NCI-H2029 (cell line): ENCODE data around the gene PPCDC.

ENCODE experiments used
- DNase-seq: peaks from one replicate; lab custom pipeline; 2025; lab: John Stamatoyannopoulos, UW

PPCDC gene

DNA sequence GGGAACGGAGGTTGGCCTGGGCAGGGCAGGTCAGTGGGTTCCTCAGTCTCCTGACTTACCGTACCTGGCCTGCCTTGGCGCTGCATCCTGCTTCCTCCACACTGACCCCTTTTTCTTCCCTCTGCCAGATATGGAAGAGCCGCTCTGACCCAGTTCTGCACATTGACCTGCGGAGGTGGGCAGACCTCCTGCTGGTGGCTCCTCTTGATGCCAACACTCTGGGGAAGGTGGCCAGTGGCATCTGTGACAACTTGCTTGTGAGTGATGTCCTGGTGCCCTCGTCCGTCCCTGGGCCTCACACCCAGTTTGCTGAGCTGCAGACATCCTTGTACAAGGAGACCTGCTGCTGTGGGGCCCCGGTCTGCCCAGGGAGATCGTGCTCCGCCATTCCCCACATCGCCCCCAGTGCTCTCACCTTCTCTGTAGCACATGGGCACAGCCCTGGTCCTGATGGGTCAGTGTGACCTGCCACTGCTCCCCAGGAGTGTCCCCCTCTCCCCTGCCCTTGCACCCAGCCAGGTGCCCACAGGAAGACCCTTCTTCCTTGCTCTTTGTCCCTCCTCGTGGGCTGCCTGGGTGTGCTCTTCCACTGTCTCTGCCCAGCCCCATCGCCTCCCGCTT is 21.0 kb downstream of the PPCDC start:
- DNase-seq = no peak

DNA sequence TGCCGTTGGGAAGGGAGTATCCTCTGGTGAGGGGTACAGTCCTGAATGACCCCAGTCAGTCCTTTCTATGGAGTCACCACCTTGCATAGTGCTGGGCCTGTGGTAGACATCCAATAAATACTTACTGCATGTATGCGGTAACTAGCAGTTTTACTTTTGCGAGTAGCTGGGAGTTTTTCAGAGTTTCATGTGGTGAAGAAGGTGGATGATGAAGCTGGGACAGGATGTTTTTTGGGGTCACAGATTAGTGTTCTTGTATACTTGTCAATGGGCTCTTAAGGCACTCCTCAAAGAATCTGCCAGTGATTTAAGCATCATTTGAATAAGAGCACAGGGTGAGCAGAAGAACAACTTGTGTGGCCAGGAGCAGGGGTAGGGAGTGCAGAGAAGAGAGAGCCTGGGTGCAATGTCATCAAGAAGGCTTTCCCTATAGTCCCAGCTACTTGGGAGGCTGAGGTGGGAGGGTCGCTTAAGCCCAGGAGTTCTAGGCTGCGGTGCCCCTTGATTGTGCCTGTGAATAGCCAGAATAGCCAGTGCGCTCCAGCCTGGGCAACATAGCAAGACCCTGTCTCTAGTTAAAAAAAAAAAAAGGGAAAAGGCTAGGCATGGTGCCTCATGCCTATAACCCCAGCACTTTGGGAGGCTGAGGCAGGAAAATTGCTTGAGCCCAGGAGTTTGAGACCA is 22.1 kb downstream of the PPCDC start:
- DNase-seq = no peak

DNA sequence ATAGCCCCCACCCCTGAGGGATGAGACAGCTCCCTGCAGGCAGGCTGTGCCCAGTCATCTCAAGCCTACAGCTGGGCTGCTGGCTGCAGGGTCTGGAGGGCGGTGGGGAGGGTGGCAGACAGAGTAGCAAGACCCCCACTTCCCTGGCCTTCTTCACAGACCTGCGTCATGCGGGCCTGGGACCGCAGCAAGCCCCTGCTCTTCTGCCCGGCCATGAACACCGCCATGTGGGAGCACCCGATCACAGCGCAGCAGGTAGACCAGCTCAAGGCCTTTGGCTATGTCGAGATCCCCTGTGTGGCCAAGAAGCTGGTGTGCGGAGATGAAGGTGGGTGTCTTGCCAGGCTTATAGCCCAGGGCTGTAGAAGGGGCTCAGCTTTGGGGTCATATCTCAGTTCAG is 25.0 kb downstream of the PPCDC start:
- DNase-seq = no peak

DNA sequence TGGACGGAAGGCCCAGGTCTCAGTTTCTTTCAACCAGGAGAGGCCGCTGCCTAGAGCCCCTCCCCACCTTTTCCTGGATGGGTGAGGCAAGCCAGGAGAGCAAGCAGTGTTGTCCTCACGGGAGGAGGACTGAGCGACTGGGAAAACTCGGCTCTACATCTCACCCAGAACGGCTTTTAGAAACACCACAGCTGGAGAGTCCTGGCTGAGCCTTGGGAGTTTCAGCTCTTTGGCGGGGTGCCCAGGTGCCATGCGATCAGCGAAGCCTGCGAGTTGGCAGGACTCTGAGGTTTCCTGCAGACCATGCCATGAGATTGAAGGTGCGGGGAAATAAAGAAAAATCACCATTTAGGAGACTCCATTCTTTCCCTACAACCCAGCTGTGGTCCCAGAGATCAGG is 26.0 kb downstream of the PPCDC start:
- DNase-seq = peak; percentile 3

DNA sequence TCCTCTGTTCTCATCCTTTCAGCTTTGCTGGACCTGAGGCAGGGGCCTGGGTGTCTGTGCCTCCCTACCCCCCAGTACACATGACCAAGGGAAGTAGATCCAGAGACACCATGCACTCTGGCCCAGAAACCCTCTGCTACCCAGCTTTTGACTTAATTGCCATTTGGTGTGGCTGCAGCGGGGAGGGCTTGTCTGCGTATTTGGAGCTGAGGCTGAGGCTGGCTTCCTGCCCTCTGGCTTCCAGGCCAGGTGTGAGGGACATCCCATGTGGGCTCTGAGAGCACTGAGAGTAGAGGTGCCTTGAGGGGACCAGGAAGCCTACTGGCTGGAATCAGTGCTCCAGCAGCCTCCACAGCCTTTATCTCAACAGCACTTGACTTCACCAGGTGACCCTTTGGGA is 26.9 kb downstream of the PPCDC start:
- DNase-seq = no peak

DNA sequence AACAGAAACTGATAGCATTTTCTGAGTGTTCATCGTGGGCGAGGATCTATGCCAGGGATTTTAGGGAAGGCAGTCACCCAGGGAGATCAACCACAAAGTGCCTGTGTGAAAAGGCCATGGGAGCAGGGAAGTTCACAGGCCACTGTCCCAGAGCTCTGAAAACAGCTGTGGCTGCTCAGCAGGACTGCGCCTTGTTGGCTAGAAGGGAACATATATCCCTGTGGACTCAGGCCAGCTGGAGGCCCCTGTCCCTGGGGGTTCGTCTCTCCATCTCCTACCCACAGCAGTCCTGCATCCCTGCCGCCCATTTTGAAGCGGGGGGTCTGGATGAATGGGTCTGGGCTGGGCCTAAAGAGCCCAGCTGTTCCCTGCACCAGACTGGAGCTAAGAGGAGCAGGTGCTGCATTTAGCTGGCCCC is 27.8 kb downstream of the PPCDC start:
- no peak for DNase-seq

DNA sequence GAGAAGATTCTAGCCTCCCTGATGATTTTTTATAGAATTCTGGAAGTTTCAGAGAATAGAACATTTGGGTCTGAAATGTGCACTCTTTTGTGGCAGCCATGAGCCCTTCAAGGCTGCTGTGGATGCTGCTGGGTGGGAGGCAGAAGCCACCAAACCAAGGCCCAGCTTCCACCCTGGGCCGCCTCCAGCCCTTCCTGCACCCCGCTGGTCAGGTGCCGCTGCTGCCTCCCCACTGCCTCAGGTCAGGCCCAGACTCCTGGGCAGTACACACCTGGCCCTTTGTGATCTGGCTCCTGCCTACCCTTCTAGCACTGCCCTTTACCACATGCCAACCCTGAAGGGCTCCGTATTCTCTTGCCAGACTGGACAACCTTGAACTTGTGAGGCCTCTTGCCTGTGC is 28.3 kb downstream of the PPCDC start:
- DNase-seq = no peak

DNA sequence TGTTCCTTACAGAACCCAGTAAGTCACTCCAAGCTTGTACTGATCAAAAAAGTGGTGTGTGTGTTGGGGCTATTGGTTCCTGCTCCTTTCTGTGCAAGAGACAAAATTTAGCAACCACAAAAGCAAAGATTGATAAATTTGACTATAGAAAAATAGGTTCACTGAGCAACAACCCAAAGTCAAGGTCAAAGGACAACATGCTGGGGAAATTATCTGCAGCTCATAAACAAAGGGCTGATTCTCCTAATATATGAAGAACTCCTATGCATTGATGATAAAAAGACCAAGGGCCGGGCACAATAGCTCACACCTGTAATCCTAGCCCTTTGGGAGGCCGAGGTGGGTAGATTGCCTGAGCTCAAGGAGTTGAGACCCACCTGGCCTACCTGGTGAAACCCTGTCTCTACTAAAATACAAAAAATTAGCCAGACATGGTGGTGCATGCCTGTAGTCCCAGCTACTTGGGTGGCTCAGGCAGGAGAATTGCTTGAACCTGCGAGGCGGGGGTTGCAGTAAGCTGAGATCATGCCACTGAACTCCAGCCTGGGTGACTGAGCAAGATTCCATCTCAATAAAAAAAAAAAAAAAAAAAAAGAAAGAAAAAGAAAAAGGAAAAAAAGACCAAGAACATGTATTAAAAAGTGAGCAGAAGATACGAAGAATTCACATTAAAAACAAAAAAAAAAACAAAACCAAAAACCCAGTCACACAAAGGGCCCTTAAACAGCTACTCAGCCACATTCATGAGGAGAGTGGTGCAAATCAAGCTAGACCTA is 29.8 kb downstream of the PPCDC start:
- DNase-seq = no peak

DNA sequence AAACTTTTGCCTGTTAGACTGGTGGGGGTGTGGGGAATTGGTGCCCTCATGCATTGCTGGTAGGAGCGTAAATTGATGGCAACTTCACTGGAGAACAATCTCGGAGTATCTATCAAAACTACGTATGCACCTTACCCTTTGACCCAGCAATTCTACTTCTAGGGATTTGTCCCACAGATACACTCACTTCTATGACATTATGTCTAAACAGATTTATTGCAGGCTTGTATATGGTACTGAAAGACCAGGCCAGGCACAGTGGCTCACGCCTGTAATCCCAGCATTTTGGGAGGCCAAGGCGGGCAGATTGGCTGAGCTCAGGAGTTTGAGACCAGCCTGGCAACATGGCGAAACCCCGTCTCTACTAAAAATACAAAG is 30.3 kb downstream of the PPCDC start:
- DNase-seq = no peak

DNA sequence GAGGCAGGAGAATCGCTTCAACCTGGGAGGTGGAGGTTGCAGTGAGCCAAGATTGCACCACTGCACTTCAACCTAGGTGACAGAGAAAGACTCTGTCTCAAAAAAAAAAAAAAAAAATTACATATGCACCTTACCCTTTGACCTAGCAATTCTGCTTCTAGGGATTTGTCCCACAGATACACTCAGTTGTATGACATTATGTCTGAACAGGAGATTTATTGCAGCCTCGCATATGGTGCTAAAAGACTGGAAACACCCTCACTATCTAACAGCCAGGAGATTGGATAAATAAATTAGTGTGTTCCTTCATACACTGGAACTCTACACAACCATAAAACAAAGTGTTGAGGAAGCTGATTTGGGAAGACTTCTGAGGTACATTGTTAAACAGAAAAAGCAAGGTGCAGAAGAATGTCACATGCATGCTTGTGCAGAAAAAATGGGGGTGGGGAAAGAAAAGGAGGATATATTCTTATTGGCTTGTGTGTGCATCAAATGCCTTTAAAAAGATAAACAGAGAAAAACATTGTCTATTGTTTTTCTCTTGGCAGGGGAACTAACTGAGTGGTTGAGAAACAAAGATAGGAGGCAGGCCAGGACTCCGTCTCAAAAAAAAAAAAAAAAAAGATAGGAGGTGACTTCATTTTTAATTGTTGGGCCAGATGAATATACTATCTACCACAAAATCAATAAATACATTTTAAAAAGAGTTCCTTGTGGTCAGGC is 30.9 kb downstream of the PPCDC start:
- no peak for DNase-seq

DNA sequence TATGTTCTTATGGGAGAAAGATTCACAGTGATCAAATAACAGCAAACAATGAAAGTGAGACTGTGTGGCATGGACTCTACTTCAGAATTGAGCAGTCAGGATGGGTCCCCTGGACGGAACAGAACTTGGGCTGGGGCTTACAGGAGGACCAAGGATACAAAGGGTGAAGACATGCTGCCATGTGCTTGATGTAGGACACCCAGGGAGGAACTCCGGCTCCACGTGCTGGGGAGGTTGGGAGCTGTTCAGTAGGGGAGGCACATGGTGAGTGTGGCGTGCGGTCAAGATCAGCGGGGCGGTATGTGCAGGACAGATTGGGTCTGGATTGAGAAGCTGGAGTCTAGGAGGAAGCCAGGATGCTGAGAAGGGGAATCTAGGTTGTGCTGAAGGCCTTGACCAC is 32.6 kb downstream of the PPCDC start:
- no peak for DNase-seq

DNA sequence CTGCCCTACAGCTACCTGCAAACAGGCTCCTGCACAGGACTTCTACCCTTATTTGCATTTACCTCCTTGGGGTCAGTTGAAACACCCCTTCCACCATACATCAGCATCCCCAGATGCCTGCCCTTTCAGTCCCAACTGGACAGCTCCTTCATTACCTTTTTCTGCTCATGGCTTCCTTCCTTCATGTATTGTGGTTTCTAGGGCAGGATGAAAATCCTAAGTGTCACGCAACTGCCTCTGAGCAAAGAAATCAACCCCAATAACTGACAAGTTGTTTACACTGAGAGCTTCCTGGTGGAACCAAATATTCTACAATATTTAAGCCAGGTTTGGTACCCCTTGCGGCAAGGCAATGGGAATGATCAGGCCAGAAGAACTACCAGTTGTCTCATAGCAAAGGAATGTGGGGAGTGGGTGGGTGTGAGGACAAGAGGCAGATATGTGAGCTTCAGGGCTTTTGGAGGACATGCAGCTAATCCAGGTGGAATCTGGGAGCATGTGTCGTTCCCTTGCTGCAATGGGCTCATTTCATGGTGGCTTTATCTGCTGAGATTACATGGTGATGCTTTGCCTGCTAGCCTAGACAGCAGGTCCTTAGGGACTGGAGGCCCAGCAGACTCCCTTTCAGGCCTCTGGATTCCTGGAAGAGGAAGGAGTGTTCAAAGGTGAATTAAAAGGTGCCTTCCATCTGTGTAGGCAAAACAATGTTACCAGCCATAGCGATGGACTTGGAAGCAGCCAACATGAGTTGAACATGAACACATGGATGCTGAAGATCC is 34.9 kb downstream of the PPCDC start:
- DNase-seq = no peak

DNA sequence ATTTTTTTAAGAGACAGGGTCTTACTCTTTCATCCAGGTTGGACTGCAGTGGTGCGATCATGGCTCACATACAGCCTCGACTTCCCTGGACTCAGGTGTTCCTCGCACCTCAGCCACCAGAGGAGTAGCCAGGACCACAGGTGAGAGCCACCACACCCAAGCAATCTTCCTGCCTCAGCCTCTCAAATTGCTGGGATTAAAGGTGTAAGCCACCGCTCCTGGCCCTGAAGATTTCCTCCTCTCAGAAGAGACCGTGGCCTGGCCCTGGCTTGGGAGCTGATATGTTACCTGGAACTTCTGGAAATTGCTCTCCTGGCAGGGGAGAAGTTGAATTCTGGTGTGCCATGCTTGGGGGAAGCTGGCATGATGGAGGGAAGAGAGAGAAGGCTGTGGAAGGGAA is 36.2 kb downstream of the PPCDC start:
- no peak for DNase-seq

DNA sequence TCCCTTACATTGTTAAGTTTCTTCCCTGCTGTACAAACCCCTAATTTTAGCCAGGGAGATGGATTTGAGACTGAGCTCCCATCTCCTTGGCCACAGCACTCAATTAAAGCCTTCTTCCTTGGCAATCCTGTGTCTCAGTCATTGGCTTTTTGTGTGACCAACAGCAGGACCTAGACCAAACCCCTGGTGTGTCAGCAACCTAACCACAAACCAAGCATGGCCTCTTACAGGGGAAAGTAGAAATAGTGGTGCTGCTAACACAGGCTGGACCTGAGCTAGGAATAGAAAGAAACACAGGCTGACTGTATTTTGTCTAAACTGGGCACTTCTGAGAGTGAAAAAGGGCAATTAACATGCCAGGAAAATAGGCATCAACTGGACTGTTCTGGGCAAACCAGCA is 37.9 kb downstream of the PPCDC start:
- DNase-seq = no peak

DNA sequence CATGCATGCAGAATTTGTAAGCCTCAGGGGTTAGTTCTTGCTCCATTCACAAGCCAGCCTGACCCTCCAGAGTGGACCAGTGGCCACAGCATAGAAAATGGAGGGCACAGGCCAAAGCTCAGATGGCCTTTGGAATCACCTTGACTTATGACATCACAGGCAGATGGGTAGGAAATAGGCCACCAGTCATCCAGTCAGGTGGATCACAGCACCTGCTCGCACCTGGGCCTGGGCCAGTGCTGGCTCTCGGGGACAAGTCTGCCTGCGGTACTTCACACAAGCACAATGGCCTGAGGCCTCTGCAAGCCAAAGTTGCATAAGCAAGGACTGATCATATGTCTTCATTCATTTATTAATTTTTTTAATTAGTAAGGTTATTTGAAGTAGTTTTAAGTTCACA is 39.3 kb downstream of the PPCDC start:
- DNase-seq = peak; percentile 4

DNA sequence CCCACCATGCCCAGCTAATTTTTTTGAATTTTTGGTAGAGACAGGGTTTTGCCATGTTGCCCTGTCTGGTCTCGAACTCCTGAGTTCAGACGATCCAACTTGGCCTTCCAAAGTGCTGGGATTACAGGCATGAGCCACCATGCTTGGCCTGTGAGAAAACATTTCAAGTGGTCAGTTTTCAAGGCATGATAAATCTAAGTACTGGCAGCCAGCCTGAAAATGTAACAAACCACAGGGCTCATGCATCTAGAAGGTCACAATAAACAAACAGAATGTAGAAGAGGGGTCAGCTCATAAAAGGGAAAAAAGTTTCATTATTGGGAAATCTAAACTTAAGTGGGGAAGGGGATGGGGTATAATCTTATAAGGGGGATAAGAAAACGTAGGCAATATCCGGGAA is 39.9 kb downstream of the PPCDC start:
- DNase-seq = no peak

DNA sequence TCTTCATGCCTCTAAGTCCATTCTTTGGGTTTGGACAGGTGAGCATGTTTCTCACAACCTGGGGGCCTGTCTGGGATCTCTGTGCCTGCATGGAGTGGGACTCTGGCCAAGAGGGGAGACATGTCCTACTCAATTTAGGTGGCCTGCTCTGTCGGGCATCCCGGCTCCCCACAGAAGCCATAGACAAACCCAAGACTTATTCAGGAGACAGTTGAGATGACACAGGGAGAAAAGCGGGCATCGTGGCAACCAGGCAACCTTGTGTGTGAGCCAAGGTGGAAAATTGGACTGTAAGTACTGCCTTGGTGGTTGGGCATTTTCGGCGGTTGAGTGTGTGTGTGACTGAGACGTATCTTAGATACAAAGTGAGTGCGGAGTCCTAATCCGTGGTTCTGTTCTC is 40.5 kb downstream of the PPCDC start:
- DNase-seq = no peak

DNA sequence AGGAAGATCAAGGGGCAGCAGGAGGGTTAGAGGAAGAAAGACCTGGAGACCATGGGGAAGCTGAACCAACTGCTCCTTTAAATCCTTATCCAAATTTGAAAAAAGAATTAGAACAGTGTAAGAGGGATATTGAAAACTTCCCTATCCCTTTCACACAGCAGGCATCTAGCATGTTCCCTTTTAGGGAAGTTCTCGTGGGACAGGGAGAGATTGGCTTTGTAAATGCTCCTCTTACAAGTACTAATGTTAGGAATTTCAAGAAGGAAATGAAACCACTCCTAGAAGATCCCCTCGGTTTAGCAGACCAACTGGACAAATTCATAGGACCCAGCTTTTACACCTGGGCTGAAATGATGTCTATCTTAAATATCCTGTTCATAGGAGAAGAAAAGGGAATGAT is 41.5 kb downstream of the PPCDC start:
- no peak for DNase-seq

DNA sequence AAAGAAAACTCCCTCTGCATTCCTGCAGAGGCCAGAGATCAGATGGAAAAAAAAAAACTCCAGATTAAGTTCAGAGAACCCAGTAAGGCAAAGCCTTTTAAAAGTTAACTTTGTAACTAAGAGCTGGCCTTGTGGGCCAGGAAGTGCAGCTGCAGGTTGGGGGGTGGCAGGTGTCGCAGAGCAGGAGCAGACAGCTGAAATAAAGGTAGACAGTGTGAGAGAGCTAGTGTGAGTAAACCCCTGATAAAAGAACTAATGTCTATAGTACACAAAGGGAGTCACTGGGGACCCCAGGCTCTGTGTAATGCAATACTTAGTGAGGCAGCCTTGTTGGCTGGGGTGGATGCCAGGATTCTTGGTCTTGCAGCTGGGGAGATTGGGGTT is 42.1 kb downstream of the PPCDC start:
- no peak for DNase-seq

DNA sequence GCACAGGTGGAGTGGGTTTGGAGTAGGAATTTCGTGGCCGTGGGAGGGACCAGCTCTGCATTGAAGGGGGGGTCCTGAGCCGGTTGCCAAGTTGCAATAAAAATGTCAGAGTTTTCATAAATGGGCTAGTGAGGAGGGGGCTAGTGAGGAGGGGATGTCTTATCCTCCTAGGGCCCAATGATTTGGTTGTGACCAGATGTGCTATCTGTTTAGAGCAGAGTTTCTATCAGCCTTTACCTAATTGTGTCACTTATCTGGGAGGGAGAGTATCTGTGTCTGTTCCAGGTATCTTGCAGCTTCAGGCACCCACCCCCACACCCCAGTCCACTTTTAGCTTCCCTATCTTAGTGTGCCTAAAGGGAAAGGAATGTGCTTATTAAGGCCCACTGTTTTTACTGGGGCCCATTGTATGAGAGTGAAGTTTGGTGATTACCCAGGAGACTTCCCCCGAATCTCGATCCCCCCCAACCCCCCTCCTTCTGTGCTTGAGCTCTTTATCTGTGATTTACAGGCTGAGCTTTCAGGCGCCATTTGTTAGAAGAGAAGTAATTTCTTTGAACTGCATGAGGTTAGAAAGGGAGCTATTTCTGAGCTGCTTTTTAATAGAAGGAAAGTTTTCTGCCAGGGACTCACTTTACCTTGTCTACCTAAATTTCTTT is 42.6 kb downstream of the PPCDC start:
- no peak for DNase-seq

DNA sequence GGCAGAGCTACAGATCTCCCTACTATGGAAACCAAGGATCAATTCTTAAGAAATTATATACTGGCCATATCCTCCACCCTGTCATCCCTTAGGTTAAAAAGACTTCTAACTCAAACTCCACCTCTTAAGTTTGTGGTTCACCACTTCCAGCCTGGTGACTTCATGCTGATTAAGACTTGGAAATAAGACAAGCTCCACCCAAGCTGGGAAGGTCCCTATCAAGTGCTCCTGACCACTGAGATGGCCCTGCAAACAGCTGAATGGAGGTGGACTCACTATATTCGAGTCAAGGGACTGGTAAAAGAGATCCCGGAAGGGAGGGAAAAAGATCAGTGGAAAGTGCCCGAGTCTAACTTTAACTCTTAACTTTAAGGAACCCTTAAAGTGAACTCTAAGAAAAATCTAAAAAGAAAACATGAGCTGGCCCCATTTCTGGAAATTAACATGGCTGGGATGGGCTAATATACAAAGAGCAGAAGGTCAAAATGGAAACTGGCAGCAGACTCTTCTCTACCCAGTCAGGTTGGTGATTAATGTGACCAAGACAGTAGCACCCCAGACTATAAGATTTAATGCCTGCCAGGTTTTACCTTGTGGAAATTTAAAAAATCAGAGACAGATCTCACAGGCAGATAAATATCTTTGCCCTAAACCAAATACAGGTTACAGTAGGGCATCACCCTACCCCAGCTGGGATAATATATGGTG is 43.9 kb downstream of the PPCDC start:
- DNase-seq = no peak
